Peyer's patch (tissue), 4 donors: ENCODE measurements around the gene PLK1. TPM values are rescaled to one million over a fixed set of nuclear protein-coding genes. Genes with fewer than 3 reads are reported as not detected.

Experiments used
- DNase-seq, 3 donors: peaks; one replicate each; pipeline ENCODE4 v3.0.0-alpha.2; 2017 to 2019
- H3K27ac ChIP-seq, 4 donors: fragments of 200-600 bp; sonication (generic); one replicate each; pipeline ENCODE4 v1.5.1; 2016 to 2019
- H3K27me3 ChIP-seq, 2 donors: fragments of 200-600 bp; sonication (generic); one replicate each; pipeline ENCODE4 v1.5.1; 2019
- H3K36me3 ChIP-seq, 3 donors: fragments of 200-600 bp; sonication (generic); one replicate each; pipeline ENCODE4 v1.5.1; 2016 to 2019
- H3K4me1 ChIP-seq, 4 donors: fragments of 200-600 bp; sonication (generic); one replicate each; pipeline ENCODE4 v1.5.1; 2016 to 2019
- H3K4me3 ChIP-seq, 4 donors: fragments of 200-600 bp; sonication (generic); 1 replicate in 3 of 4; 2 replicates in 1 of 4; pipeline ENCODE4 v1.5.1; 2016 to 2019; ENCODE audit warnings: mild to moderate bottlenecking in 1 of 4
- H3K9me3 ChIP-seq, 4 donors: fragments of 200-600 bp; sonication (generic); one replicate each; pipeline ENCODE4 v1.5.1; 2016 to 2019; ENCODE audit warnings: mild to moderate bottlenecking in 1 of 4
- CTCF ChIP-seq, 6 experiments: fragments of 450-650 bp in 4 of 6; fragments of 200-600 bp in 2 of 6; sonication (generic) in 1 of 6; IDR thresholded peaks; one replicate each; pipeline ENCODE4 v1.5.1; 2017 to 2019; ENCODE audit warnings: antibody characterized with exemption in 6 of 6, mild to moderate bottlenecking in 3 of 6, moderate library complexity in 1 of 6
- POLR2A ChIP-seq, 2 donors: fragments of 450-650 bp; IDR thresholded peaks; one replicate each; pipeline ENCODE4 v1.5.1; 2017; ENCODE audit warnings: antibody characterized with exemption in 2 of 2, mild to moderate bottlenecking in 2 of 2, moderate library complexity in 2 of 2
- total RNA-seq, 4 donors: library from RNA; depleted of rRNA; stranded (reverse); fragments of >200 nt; gene quantifications; one replicate each; pipeline ENCODE4 v1.1.0, GENCODE V29; 2016

PLK1 gene
- total RNA-seq, 4 donors from 2014 or later = 10.9 to 40.4 (median 11.9) TPM

- H3K4me1 ChIP-seq = peaks cover 0 to 19% (median 0%) of the 10 kb centered on the region in 4 donors
- peak; percentile 91 to 96 (median 93) for DNase-seq
- peaks cover 0 to 39% (median 0%) of the 10 kb centered on the region in 3 donors for H3K36me3 ChIP-seq
- no peaks in the 10 kb centered on the region for H3K9me3 ChIP-seq
- peak; percentile 42 to 52 for TF ChIP-seq POLR2A (IDR thresholded peaks at IDR 0.05)
- TF ChIP-seq CTCF (IDR thresholded peaks at IDR 0.05) = peak in 2 of 6 experiments; percentile 7 to 15
- H3K4me3 ChIP-seq = peak within 1 kb of the TSS; percentile 72 to 88 (median 85)
- H3K27me3 ChIP-seq = no peaks in the 10 kb centered on the region
- H3K27ac ChIP-seq = peak within 1 kb of the TSS; percentile 75 to 82 (median 80)
Measured at GRCh38 chr16:23640931-23641765, 37.5 kb upstream of the PLK1 start, which contains the start of the genes DCTN5 and PALB2. Gene DCTN5, plus strand, starts transcription at chr16:23641466. Its CDS starts 77 bp downstream, at chr16:23641543. Gene PALB2, minus strand, starts transcription at chr16:23641310. Its CDS starts 153 bp downstream, at chr16:23641157.

- Histone ChIP-seq H3K4me1 (peaks cover 0 to 19% (median 0%) of the 10 kb centered on the region in 4 donors), H3K27me3 (no peaks in the 10 kb centered on the region), H3K36me3 (peaks cover 0 to 41% (median 0%) of the 10 kb centered on the region in 3 donors), H3K27ac (peak overlapping the region in 2 of 4 donors; percentile 79 to 82), H3K9me3 (no peaks in the 10 kb centered on the region), H3K4me3 (peak overlapping the region; percentile 72 to 88 (median 85))
- DNase-seq = no peak
- TF ChIP-seq POLR2A (IDR thresholded peaks at IDR 0.05) (no peak), CTCF (IDR thresholded peaks at IDR 0.05) (no peak)
Measured at GRCh38 chr16:23642246-23642774, 36.4 kb upstream of the PLK1 start.

GRCh38 chr16:23650674-23651416, 27.8 kb upstream of the PLK1 start:
- Histone ChIP-seq H3K4me1 (no peaks in the 10 kb centered on the region), H3K27ac (no peak overlapping the region), H3K36me3 (peaks cover 0 to 37% (median 0%) of the 10 kb centered on the region in 3 donors), H3K27me3 (no peaks in the 10 kb centered on the region), H3K9me3 (no peaks in the 10 kb centered on the region), H3K4me3 (no peak overlapping the region)
- DNase-seq = no peak
- TF ChIP-seq CTCF (IDR thresholded peaks at IDR 0.05) (no peak), POLR2A (IDR thresholded peaks at IDR 0.05) (no peak)

- Histone ChIP-seq H3K4me1 (no peaks in the 10 kb centered on the region), H3K27me3 (no peaks in the 10 kb centered on the region), H3K9me3 (no peaks in the 10 kb centered on the region), H3K4me3 (no peak overlapping the region), H3K36me3 (peaks cover 0 to 27% (median 0%) of the 10 kb centered on the region in 3 donors), H3K27ac (no peak overlapping the region)
- TF ChIP-seq CTCF (IDR thresholded peaks at IDR 0.05) (no peak), POLR2A (IDR thresholded peaks at IDR 0.05) (no peak)
- no peak for DNase-seq
Measured at GRCh38 chr16:23651943-23652468, 26.7 kb upstream of the PLK1 start.

- TF ChIP-seq POLR2A (IDR thresholded peaks at IDR 0.05) (no peak), CTCF (IDR thresholded peaks at IDR 0.05) (no peak)
- no peak for DNase-seq
- no peaks in the 10 kb centered on the region for H3K4me1 ChIP-seq
Measured at GRCh38 chr16:23663918-23664317, 14.8 kb upstream of the PLK1 start.

More at GRCh38 chr16:23663918-23664317, 14.8 kb upstream of the PLK1 start:
- peaks cover 0 to 100% (median 5%) of the 10 kb centered on the region in 3 donors for H3K36me3 ChIP-seq
- no peak overlapping the region for H3K4me3 ChIP-seq
- no peaks in the 10 kb centered on the region for H3K9me3 ChIP-seq
- no peaks in the 10 kb centered on the region for H3K27me3 ChIP-seq
- H3K27ac ChIP-seq = no peak overlapping the region
